ENCODE results near the gene SYT4.
"Not testable (repeated sequence)": the region's sequence is repeated elsewhere in the genome, so short reads cannot be mapped to it uniquely, and the experiment has no call there.

Gene SYT4

DNA sequence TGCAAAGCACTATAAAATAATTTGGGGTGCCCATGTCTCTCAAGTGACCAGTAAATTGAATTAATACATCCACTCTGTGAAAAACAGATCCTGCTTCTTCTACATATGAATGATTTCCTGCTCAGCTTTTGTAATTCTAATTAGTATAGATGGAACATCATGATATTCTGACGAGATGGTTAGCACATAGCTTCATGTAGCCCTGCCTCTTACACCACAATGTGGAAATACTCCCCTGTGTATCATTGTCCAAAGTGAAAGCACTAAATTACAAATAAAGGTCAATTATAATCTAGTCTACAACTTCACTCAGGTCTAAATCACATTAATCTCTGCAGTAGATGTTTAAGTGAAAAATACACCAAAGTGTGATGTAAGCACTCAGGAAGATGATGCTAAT, 32.9 kb upstream of the SYT4 start:
- Histone ChIP-seq H3K79me2 (ENCODE audit: control insufficient read depth, insufficient read depth, low read length, poor library complexity) (no peaks in the 10 kb centered on the region), H3K4me1 (ENCODE audit: control insufficient read depth in 1 of 2, insufficient read depth in 2 of 2, low read length in 2 of 2) (no peaks in the 10 kb centered on the region), H3K4ac (ENCODE audit: low read depth, low read length) (no peak overlapping the region), H3K27me3 (ENCODE audit: insufficient read depth, low read length) (no peaks in the 10 kb centered on the region), H3K4me3 (ENCODE audit: low read depth, low read length) (no peak overlapping the region), H2BK5ac (ENCODE audit: low read depth, low read length, poor library complexity) (no peak overlapping the region), H3K36me3 (ENCODE audit: control insufficient read depth in 1 of 2, insufficient read depth in 2 of 2, low read length in 2 of 2) (no peaks in the 10 kb centered on the region), H2BK12ac (ENCODE audit: low read length) (no peak overlapping the region), H4K91ac (ENCODE audit: low read depth, low read length) (no peak overlapping the region), H2BK120ac (ENCODE audit: insufficient read depth, low read length, poor library complexity) (no peak overlapping the region), H3K23ac (ENCODE audit: low read length) (no peak overlapping the region), H3K27ac (ENCODE audit: low read depth, low read length) (no peak overlapping the region), H3K9ac (ENCODE audit: low read length) (no peak overlapping the region), H4K8ac (ENCODE audit: low read depth, low read length) (no peak overlapping the region), H4K12ac (ENCODE audit: low read depth, low read length) (no peak overlapping the region), H3K4me2 (ENCODE audit: low read length) (no peak overlapping the region), H3K14ac (ENCODE audit: low read length) (no peak overlapping the region), H2AFZ (ENCODE audit: insufficient read depth, low read length, poor library complexity) (no peak overlapping the region), H2AK5ac (ENCODE audit: low read length) (no peak overlapping the region), H3K79me1 (ENCODE audit: low read length) (no peaks in the 10 kb centered on the region), H3K18ac (ENCODE audit: low read length) (no peak overlapping the region), H3K9me3 (ENCODE audit: insufficient read depth, low read depth, low read length) (no peaks in the 10 kb centered on the region)
- no peak for DNase-seq
- WGBS (ENCODE audit: extremely low coverage, insufficient coverage, insufficient read length) = no CpG with 5 or more reads among the region's 1 CpG

DNA sequence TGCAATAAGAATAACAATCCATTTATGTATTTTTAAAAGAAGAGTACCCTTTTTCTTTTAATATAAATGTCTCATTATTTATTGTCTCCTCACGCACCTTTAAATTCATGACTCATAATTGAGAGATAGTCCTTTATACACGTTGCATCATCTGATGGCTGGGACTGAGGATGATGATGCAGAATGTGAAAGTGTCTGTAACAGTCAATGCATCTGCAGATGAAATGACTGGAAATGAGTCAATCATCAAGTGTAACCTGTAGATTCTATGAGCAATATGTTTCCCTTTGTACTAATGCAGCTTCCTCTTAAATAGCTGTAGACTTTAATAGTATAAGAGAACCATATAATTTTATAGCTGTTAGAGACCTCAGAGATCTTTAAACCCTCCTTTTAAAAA, 26.1 kb upstream of the SYT4 start:
- no peak overlapping the region for H2BK12ac ChIP-seq (ENCODE audit: low read length)
- no peaks in the 10 kb centered on the region for H3K4me1 ChIP-seq (ENCODE audit: control insufficient read depth in 1 of 2, insufficient read depth in 2 of 2, low read length in 2 of 2)
- H3K79me2 ChIP-seq (ENCODE audit: control insufficient read depth, insufficient read depth, low read length, poor library complexity) = no peaks in the 10 kb centered on the region
- H4K12ac ChIP-seq (ENCODE audit: low read depth, low read length) = no peak overlapping the region
- H2AFZ ChIP-seq (ENCODE audit: insufficient read depth, low read length, poor library complexity) = no peak overlapping the region
- H3K4ac ChIP-seq (ENCODE audit: low read depth, low read length) = no peak overlapping the region
- no peak overlapping the region for H3K9ac ChIP-seq (ENCODE audit: low read length)
- no CpG with 5 or more reads among the region's 2 CpGs for WGBS (ENCODE audit: extremely low coverage, insufficient coverage, insufficient read length)
- no peak overlapping the region for H3K27ac ChIP-seq (ENCODE audit: low read depth, low read length)
- no peaks in the 10 kb centered on the region for H3K27me3 ChIP-seq (ENCODE audit: insufficient read depth, low read length)
- H3K14ac ChIP-seq (ENCODE audit: low read length) = no peak overlapping the region
- H2BK120ac ChIP-seq (ENCODE audit: insufficient read depth, low read length, poor library complexity) = no peak overlapping the region
- no peaks in the 10 kb centered on the region for H3K36me3 ChIP-seq (ENCODE audit: control insufficient read depth in 1 of 2, insufficient read depth in 2 of 2, low read length in 2 of 2)
- no peak overlapping the region for H3K4me2 ChIP-seq (ENCODE audit: low read length)
- H4K91ac ChIP-seq (ENCODE audit: low read depth, low read length) = no peak overlapping the region
- H3K18ac ChIP-seq (ENCODE audit: low read length) = no peak overlapping the region
- H2AK5ac ChIP-seq (ENCODE audit: low read length) = no peak overlapping the region
- H3K79me1 ChIP-seq (ENCODE audit: low read length) = no peaks in the 10 kb centered on the region
- H3K4me3 ChIP-seq (ENCODE audit: low read depth, low read length) = no peak overlapping the region
- H3K9me3 ChIP-seq (ENCODE audit: insufficient read depth, low read depth, low read length) = no peaks in the 10 kb centered on the region
- no peak for DNase-seq
- H4K8ac ChIP-seq (ENCODE audit: low read depth, low read length) = no peak overlapping the region
- H3K23ac ChIP-seq (ENCODE audit: low read length) = no peak overlapping the region
- no peak overlapping the region for H2BK5ac ChIP-seq (ENCODE audit: low read depth, low read length, poor library complexity)

DNA sequence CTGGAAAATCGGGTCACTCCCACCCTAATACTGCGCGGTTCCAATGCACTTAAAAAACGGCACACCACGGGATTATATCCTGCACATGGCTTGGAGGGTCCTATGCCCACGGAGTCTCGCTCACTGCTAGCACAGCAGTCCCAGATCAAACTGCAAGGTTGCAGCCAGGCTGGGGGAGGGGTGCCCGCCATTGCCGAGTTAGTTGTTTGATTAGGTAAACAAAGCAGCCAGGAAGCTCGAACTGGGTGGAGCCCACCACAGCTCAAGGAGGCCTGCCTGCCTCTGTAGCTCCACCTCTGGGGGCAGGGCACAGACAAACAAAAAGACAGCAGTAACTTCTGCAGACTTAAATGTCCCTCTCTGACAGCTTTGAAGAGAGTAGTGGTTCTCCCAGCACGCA, 8.9 kb upstream of the SYT4 start:
- not testable (repeated sequence) for H2BK12ac ChIP-seq (ENCODE audit: low read length)

DNA sequence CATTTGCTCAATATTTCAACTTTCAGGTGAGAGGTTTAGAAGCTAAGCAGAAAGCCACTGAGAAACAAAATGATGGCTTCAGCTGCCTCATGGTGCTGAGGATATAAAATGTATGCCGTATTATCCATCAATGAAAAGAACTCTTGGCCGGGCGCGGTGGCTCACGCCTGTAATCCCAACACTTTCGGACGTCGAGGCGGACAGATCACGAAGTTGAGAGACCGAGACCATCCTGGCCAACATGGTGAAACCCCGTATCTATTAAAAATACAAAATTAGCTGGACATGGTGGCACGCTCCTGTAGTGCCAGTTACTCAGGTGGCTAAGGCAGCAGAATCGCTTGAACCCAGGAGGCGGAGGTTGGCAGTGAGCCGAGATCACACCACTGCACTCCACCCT, 6.0 kb upstream of the SYT4 start:
- WGBS (ENCODE audit: extremely low coverage, insufficient coverage, insufficient read length) = no CpG with 5 or more reads among the region's 16 CpGs
- no peaks in the 10 kb centered on the region for H3K4me1 ChIP-seq (ENCODE audit: control insufficient read depth in 1 of 2, insufficient read depth in 2 of 2, low read length in 2 of 2)
- no peak overlapping the region for H2BK5ac ChIP-seq (ENCODE audit: low read depth, low read length, poor library complexity)
- no peak overlapping the region for H4K8ac ChIP-seq (ENCODE audit: low read depth, low read length)
- no peak overlapping the region for H3K9ac ChIP-seq (ENCODE audit: low read length)
- no peak overlapping the region for H3K18ac ChIP-seq (ENCODE audit: low read length)
- H2BK12ac ChIP-seq (ENCODE audit: low read length) = no peak overlapping the region
- no peak overlapping the region for H2BK120ac ChIP-seq (ENCODE audit: insufficient read depth, low read length, poor library complexity)
- no peak overlapping the region for H3K14ac ChIP-seq (ENCODE audit: low read length)
- H2AK5ac ChIP-seq (ENCODE audit: low read length) = no peak overlapping the region
- H3K27me3 ChIP-seq (ENCODE audit: insufficient read depth, low read length) = no peaks in the 10 kb centered on the region
- H3K9me3 ChIP-seq (ENCODE audit: insufficient read depth, low read depth, low read length) = peaks cover 2% of the 10 kb centered on the region
- H3K4ac ChIP-seq (ENCODE audit: low read depth, low read length) = no peak overlapping the region
- no peak overlapping the region for H4K12ac ChIP-seq (ENCODE audit: low read depth, low read length)
- no peak for DNase-seq
- no peaks in the 10 kb centered on the region for H3K79me2 ChIP-seq (ENCODE audit: control insufficient read depth, insufficient read depth, low read length, poor library complexity)
- H3K4me2 ChIP-seq (ENCODE audit: low read length) = no peak overlapping the region
- H3K36me3 ChIP-seq (ENCODE audit: control insufficient read depth in 1 of 2, insufficient read depth in 2 of 2, low read length in 2 of 2) = no peaks in the 10 kb centered on the region
- H3K79me1 ChIP-seq (ENCODE audit: low read length) = no peaks in the 10 kb centered on the region
- H4K91ac ChIP-seq (ENCODE audit: low read depth, low read length) = no peak overlapping the region
- no peak overlapping the region for H3K4me3 ChIP-seq (ENCODE audit: low read depth, low read length)
- no peak overlapping the region for H2AFZ ChIP-seq (ENCODE audit: insufficient read depth, low read length, poor library complexity)
- no peak overlapping the region for H3K27ac ChIP-seq (ENCODE audit: low read depth, low read length)
- H3K23ac ChIP-seq (ENCODE audit: low read length) = no peak overlapping the region

More for the DNA sequence above, 8.9 kb upstream of the SYT4 start:
- no CpG with 5 or more reads among the region's 11 CpGs for WGBS (ENCODE audit: extremely low coverage, insufficient coverage, insufficient read length)
- H3K4me3 ChIP-seq (ENCODE audit: low read depth, low read length); H3K23ac ChIP-seq (ENCODE audit: low read length); H2BK120ac ChIP-seq (ENCODE audit: insufficient read depth, low read length, poor library complexity); H3K79me1 ChIP-seq (ENCODE audit: low read length); H4K8ac ChIP-seq (ENCODE audit: low read depth, low read length); H4K91ac ChIP-seq (ENCODE audit: low read depth, low read length); H3K4ac ChIP-seq (ENCODE audit: low read depth, low read length); H3K4me2 ChIP-seq (ENCODE audit: low read length); H3K79me2 ChIP-seq (ENCODE audit: control insufficient read depth, insufficient read depth, low read length, poor library complexity); H3K36me3 ChIP-seq (ENCODE audit: control insufficient read depth in 1 of 2, insufficient read depth in 2 of 2, low read length in 2 of 2); H2AFZ ChIP-seq (ENCODE audit: insufficient read depth, low read length, poor library complexity); H3K9ac ChIP-seq (ENCODE audit: low read length); H3K18ac ChIP-seq (ENCODE audit: low read length); H4K12ac ChIP-seq (ENCODE audit: low read depth, low read length); H3K9me3 ChIP-seq (ENCODE audit: insufficient read depth, low read depth, low read length); H3K14ac ChIP-seq (ENCODE audit: low read length); DNase-seq; H2AK5ac ChIP-seq (ENCODE audit: low read length); H3K4me1 ChIP-seq (ENCODE audit: control insufficient read depth in 1 of 2, insufficient read depth in 2 of 2, low read length in 2 of 2); H3K27ac ChIP-seq (ENCODE audit: low read depth, low read length); H2BK5ac ChIP-seq (ENCODE audit: low read depth, low read length, poor library complexity); H3K27me3 ChIP-seq (ENCODE audit: insufficient read depth, low read length): not testable (repeated sequence)

Data from trophoblast cell (in vitro differentiated cells and primary cell).